Measurements from ENCODE around the gene DAP3.
"Not testable (repeated sequence)": the region's sequence is repeated elsewhere in the genome, so short reads cannot be mapped to it uniquely, and the experiment has no call there.

DNA sequence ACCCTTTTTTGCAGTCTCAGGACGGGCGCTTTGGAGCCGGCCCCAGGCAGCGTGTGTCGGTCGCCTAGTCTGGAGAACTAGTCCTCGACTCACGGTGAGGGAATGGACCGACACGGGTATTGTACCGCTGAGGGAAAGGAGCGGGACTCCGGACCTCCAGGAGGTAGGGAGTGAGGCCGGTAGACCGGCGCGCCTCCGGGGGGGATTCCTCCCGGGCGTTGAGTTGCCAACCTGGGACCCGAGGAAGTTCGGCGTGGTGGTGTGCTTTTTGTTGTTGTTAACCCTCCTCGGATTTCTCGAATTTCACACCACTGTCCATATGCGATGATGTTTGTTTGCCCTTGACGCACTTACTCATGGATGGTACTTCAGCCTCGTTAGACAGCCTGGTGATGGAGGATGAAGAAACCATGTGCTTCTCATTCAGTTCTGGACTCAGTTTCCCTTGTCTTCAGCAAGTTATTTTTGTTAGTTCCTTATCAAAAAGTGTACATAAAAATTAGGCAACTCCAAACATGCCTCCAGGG, at the start of gene DAP3:
- TF ChIP-seq, protein P1, sequence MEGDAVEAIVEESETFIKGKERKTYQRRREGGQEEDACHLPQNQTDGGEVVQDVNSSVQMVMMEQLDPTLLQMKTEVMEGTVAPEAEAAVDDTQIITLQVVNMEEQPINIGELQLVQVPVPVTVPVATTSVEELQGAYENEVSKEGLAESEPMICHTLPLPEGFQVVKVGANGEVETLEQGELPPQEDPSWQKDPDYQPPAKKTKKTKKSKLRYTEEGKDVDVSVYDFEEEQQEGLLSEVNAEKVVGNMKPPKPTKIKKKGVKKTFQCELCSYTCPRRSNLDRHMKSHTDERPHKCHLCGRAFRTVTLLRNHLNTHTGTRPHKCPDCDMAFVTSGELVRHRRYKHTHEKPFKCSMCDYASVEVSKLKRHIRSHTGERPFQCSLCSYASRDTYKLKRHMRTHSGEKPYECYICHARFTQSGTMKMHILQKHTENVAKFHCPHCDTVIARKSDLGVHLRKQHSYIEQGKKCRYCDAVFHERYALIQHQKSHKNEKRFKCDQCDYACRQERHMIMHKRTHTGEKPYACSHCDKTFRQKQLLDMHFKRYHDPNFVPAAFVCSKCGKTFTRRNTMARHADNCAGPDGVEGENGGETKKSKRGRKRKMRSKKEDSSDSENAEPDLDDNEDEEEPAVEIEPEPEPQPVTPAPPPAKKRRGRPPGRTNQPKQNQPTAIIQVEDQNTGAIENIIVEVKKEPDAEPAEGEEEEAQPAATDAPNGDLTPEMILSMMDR (IDR thresholded peaks at IDR 0.05), result not testable (repeated sequence)
- TF ChIP-seq POLR2AphosphoS5 (IDR thresholded peaks at IDR 0.05), result peak in 1 of 2 donors; percentile 36

Measured in upper lobe of left lung (tissue), 4 donors.